ENCODE data around the gene COA3.

Gene COA3, protein sequence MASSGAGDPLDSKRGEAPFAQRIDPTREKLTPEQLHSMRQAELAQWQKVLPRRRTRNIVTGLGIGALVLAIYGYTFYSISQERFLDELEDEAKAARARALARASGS

GRCh38 chr17:42798383-42799380, at the start of gene COA3, which contains the start of gene CNTD1:
Gene COA3 (minus strand): TSS chr17:42798704. CDS start chr17:42798681, 23 bp downstream.
Gene CNTD1 (plus strand): TSS chr17:42798861. CDS start chr17:42799068, 207 bp downstream.
- no peak for FAIRE-seq

DNA sequence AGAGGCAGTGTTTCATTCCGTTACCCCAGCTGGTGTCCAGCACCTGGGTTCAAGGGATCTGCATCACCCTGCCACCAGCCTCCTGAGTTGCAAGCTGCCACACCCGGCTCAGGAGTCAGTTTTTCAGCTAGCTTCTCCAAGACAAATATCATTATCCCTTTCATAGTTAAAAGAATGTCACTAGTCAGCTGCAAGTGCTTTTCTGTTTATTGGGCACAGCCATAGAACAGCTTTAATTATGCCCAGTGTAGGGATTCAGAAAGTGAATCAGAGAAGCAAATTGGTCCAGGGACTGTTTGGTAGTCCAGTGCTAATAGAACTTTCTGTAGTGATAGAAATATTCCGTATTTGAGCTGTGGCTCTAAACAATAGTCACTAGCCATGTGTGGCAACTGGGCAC, 49.6 kb upstream of the COA3 start:
- FAIRE-seq: no peak

DNA sequence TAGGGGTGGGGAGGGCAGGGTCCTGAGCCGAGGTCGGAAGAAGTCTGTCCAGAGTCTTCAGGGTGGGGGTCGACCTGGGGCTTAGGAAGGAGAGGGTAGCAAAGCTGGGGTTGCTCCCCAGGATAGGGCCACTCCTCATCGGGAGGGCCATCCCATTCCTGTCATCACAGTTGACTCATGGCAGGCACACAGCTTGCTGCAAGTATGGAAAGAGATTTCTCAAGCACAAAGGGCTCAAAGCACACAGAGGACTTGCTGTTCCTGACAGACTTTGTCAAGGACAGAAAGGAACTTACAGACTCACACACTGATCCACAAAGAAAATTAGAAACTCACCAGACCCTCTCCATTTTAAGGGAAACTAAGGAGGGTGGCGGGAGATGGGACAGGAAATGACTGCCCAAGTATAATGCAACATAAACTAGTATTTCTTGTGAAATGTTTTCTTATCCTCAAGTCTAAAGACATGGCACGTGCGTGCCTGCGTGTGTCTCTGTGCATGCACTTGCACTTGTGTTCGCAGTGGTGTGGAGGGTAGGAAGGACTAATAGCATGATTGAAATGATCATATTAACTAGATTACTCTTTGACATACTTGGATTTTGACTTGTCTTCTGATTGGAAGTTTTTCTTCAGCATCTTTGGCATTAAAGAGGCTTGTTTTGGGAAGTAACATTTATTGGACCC, 48.2 kb upstream of the COA3 start:
- no peak for FAIRE-seq

DNA sequence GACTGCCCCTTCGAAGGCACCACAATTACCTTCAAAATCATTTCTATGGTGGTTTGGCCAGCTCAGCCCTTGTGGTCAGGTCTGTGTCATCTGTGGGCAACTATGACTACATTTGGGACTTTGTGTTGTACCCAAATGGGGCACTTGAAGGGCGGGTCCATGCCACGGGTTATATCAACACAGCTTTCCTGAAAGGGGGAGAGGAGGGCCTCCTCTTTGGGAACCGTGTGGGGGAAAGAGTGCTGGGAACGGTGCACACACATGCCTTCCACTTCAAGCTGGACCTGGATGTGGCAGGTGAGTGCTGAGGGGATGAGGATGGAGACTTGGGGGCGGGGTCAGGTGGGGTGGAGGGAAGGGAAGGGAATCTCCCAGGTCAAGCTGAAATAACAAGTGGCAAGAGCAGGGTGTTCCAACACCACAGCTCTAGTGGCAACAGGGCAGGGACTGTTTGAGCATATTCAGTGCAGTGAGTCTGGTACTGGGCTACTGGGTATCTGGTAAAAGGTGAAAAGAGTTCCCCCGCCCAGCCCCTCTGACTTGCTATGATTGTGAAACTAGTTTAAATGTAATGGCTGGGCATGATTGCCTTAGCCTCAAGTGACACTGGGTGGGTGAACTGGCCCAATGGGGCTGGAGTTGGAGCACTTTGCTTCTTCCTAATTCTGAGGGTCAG, 47.6 kb upstream of the COA3 start:
- FAIRE-seq: no peak

DNA sequence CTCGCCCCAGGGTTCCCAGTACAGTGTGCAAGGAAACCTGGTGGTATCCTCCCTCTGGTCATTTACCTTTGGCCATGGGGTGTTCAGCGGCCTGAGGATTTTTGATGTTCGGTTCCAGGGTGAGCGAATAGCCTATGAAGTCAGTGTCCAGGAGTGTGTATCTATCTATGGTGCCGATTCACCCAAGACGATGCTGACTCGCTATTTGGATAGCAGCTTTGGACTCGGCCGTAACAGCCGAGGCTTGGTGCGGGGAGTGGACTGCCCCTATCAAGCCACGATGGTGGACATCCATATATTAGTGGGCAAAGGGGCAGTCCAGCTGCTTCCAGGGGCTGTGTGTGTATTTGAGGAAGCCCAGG, 47.0 kb upstream of the COA3 start:
- no peak for FAIRE-seq

DNA sequence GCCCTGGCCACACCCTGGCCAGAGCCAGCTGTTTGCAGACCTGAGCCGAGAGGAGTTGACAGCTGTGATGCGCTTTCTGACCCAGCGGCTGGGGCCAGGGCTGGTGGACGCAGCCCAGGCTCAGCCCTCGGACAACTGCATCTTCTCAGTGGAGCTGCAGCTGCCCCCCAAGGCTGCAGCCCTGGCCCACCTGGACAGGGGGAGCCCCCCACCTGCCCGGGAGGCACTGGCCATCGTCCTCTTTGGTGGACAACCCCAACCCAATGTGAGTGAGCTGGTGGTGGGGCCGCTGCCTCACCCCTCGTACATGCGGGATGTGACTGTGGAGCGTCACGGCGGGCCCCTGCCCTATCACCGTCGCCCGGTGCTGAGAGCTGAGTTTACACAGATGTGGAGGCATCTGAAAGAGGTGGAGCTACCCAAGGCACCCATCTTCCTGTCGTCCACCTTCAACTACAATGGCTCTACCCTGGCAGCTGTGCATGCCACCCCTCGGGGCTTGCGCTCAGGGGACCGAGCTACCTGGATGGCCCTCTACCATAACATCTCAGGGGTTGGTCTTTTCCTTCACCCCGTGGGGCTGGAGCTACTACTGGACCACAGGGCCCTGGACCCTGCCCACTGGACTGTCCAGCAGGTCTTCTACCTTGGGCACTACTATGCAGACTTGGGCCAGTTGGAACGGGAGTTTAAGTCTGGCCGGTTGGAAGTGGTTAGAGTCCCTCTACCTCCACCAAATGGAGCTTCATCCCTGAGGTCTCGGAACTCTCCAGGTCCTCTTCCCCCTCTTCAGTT, 46.5 kb upstream of the COA3 start:
- no peak for FAIRE-seq

DNA sequence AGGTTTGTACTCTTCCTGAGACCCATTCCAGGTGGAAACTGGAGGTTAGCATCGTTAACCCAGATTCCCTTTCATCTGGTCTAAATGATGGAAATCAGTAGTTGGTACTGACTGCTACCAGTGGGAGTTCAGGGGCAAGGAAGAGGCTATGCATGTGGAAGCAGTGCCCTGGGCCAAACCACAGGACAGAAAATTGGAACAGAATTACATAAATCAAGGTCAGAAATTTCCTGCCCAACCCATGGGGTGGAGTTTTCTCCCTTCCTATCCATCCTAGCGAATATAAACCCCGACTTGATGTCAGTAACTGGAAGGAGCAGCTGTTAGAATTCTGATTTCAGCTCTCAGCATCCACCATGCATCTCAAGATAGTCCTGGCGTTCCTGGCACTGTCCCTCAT, 45.8 kb upstream of the COA3 start, which contains the start of gene AOC2:
Gene AOC2, plus strand, starts transcription at position 310 of the 400 bp plus-strand sequence. Its CDS starts 47 bp downstream, at position 357.
- FAIRE-seq: no peak

DNA sequence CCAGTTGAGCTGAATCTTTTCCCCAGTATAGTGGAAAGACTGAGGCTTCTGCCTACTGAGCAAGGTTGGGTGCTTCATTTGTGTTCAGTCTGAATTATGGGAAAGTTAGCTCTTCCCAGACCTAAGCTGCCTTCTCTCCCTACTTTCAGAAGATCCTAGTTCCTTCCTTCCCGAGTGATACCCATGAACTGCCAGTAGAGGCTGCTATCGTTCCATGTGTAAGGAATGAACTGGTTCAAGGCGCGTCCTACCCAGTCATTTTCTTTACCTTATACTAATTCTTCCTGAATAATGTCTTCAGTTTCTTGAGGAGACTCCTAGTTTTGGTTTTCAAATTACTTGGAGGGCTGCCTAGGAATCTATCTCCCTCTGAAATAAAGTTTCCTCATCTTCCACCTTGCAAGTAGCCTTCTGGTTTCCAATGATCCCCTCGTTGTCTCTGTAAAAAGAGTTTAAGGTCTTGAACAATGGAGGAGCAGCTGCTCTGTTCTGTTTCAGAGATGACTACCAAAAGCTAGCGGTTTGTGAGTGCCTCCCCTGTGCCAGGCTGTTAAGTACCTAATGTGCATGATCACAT, 44.9 kb upstream of the COA3 start:
- peak; percentile 70 for FAIRE-seq

DNA sequence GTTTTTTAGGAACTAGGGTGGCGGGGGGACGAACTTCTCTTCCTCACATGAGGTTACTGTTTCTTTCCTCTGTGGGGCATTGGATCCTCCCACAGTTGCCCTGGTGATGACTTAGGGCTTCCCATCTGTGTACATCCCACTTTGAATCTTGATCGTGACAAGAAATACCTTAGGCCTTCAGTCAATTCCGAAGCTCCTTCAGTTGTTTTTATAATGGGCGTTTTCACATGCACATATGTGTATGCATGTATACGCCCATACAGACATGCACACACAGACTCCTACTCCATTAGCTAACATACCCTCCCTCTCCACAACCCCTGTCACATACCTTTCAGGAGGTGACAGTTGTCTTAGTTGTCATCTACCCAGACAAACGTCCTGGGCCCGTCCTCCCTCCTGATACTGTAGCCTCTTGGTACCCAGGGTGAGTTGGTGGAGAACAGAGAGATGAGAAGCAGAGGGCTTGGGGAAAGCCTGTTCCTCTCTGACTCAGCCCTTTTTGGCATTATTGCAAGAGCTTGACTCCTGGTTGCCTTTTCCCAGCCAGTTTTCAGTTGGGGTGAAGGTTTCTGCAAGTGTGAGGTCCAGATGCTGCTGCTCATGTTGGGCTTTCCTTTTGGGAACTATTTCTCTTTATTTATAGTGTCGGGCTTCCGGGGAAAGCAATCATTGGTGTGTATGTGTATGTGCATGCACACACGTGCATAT, 43.6 kb upstream of the COA3 start:
- no peak for FAIRE-seq

DNA sequence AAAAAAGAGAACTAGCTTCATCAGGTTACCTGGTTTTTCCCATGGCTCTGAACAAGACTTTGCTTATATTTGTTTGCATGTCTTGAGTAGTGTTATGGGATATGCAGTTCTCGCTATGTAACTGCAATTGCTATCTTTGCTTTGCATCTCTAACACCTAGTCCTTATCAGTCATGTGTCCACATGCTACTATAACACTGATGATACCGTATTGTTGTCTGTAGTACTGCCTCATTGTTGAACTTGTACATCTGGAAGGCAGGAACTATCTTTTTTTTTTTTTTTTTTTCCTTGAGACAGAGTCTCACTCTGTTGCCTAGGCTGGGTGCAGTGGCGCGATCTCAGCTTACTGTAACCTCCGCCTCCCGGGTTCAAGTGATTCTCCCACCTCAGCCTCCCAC, 37.2 kb upstream of the COA3 start:
- no peak for FAIRE-seq

GRCh38 chr17:42833767-42834422, 35.4 kb upstream of the COA3 start:
- no peak for FAIRE-seq

GRCh38 chr17:42832934-42833766, 34.6 kb upstream of the COA3 start, which contains the start of gene PSME3:
Gene PSME3 (plus strand): TSS chr17:42833397. CDS start chr17:42833632, 235 bp downstream.
- FAIRE-seq: no peak

- no peak for FAIRE-seq
Measured at GRCh38 chr17:42832213-42832933, 33.9 kb upstream of the COA3 start.

- FAIRE-seq: no peak
Measured at GRCh38 chr17:42830971-42831370, 32.5 kb upstream of the COA3 start.

GRCh38 chr17:42827472-42827871, 29.0 kb upstream of the COA3 start:
- no peak for FAIRE-seq

DNA sequence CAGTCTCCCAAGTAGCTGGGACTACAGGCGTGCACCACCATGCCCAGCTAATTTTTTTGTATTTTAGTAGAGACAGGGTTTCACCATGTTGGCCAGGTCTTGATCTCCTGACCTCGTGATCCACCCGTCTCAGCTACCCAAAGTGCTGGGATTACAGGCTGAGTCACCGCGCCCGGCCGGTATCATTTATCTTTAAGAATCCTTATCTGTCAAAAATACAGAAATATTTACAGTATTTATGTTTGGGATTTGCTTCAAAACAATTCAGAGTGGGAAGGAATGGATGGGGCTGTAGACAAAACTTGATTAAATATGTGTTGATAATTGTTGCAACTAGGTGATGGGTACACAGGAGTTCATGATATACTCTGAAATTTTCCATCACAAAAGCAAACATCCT, 22.7 kb upstream of the COA3 start:
- FAIRE-seq: no peak

DNA sequence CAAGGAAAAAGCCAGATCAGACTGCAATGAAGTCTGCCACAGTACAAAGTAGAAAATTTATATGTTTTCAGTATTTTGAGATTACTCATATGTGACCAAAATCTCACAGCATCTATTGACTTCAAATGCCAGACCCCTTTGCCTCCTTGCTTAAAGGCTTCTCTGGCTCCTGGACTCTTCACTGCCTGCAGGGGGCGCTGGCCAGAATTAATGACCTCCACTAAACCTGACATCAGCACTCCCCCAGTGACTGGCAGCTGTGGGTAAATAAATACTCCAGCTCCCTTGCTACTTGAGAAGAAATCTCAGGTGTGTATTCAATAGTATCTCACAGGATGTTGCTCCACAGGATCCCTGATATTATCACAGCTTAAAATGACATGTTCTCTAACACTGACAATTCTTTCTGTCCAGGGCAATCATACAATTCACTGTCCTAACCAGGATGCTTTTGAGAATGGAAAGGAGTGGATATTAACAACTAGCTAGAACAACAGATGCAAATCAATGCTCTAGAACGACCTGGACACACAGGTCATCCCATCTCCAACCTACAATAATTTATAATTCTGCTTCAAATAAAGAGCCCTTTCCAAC, 21.5 kb upstream of the COA3 start:
- no peak for FAIRE-seq

GRCh38 chr17:42818379-42818778, 19.9 kb upstream of the COA3 start:
- no peak for FAIRE-seq
